ENCODE results near the gene TMEM125.

- TF ChIP-seq CTCF (IDR thresholded peaks at IDR 0.05), result no peak
- no peak for TF ChIP-seq POLR2AphosphoS5 (IDR thresholded peaks at IDR 0.05; ENCODE audit: insufficient read depth in 1 of 2, low read depth in 1 of 2)
- TF ChIP-seq POLR2A (IDR thresholded peaks at IDR 0.05), result no peak
Measured at GRCh38 chr1:43238991-43239469, 30.8 kb upstream of the TMEM125 start.
